ENCODE measurements around the gene C2CD4D. TPM values are rescaled to one million over a fixed set of nuclear protein-coding genes. Genes with fewer than 3 reads are reported as not detected.

Gene C2CD4D
- total RNA-seq, 1 experiment from 2014 or later: 1.4 TPM

- TF ChIP-seq EZH2 (IDR thresholded peaks at IDR 0.05; ENCODE audit: low read depth) (no peak), CTCF (conservative IDR thresholded peaks at IDR 0.05) (no peak)
- Histone ChIP-seq H3K27ac (no peak overlapping the region), H3K4me1 (replicated peaks; ENCODE audit: insufficient read depth) (no peaks in the 10 kb centered on the region), H3K79me2 (ENCODE audit: low read depth) (no peaks in the 10 kb centered on the region), H3F3A (ENCODE audit: insufficient read depth, low read depth) (no peaks in the 10 kb centered on the region), H3K9me3 (ENCODE audit: insufficient read depth, low read depth) (no peaks in the 10 kb centered on the region), H3K4me3 (no peak overlapping the region), H2AFZ (no peak overlapping the region), H3K27me3 (ENCODE audit: insufficient read depth, low read depth) (peaks cover 3% of the 10 kb centered on the region; the same call in 1 of the 2 replicates), H3K36me3 (ENCODE audit: low read depth) (no peaks in the 10 kb centered on the region), H3K9me2 (ENCODE audit: insufficient read depth) (no peaks in the 10 kb centered on the region), H3K4me2 (no peak overlapping the region), H4K20me1 (ENCODE audit: insufficient read depth) (no peaks in the 10 kb centered on the region)
- intact Hi-C loops (cut with micrococcal nuclease; ENCODE audit: unreplicated experiment): no loop called here
- ChIA-PET POLR2A (ENCODE audit: unreplicated experiment) (interaction anchor here (0.6 kb wide), 1 partner anchor 372 kb away, joined by 9 read pairs; no protein-coding TSS in a partner anchor), CTCF (no interaction called here)
- no peak for DNase-seq
- BruUV-seq (replicated peaks): no TSS peak
Observed at GRCh38 chr1:151809290-151809984, 30.2 kb downstream of the C2CD4D start.

- Histone ChIP-seq H3K4me3 (no peak overlapping the region), H3K9me3 (ENCODE audit: insufficient read depth, low read depth) (no peaks in the 10 kb centered on the region), H3K9me2 (ENCODE audit: insufficient read depth) (no peaks in the 10 kb centered on the region), H2AFZ (no peak overlapping the region), H3K4me2 (no peak overlapping the region), H3F3A (ENCODE audit: insufficient read depth, low read depth) (no peaks in the 10 kb centered on the region), H3K36me3 (ENCODE audit: low read depth) (no peaks in the 10 kb centered on the region), H3K27ac (no peak overlapping the region), H4K20me1 (ENCODE audit: insufficient read depth) (no peaks in the 10 kb centered on the region), H3K79me2 (ENCODE audit: low read depth) (no peaks in the 10 kb centered on the region), H3K4me1 (replicated peaks; ENCODE audit: insufficient read depth) (no peaks in the 10 kb centered on the region), H3K27me3 (ENCODE audit: insufficient read depth, low read depth) (peaks cover 3% of the 10 kb centered on the region; the same call in 1 of the 2 replicates)
- DNase-seq: no peak
- TF ChIP-seq EZH2 (IDR thresholded peaks at IDR 0.05; ENCODE audit: low read depth) (no peak), CTCF (conservative IDR thresholded peaks at IDR 0.05) (no peak)
- ChIA-PET CTCF (no interaction called here), POLR2A (ENCODE audit: unreplicated experiment) (interaction anchor here (0.6 kb wide), 1 partner anchor 13 kb away, joined by 3 read pairs; no protein-coding TSS in a partner anchor)
- BruUV-seq (replicated peaks): no TSS peak
- intact Hi-C loops (cut with micrococcal nuclease; ENCODE audit: unreplicated experiment): no loop called here
Observed at GRCh38 chr1:151807766-151808165, 31.9 kb downstream of the C2CD4D start.

GRCh38 chr1:151807131-151807530, 32.5 kb downstream of the C2CD4D start:
- H3K79me2 ChIP-seq (ENCODE audit: low read depth): no peaks in the 10 kb centered on the region
- no TSS peak for BruUV-seq (replicated peaks)
- no peaks in the 10 kb centered on the region for H3K9me3 ChIP-seq (ENCODE audit: insufficient read depth, low read depth)
- no peaks in the 10 kb centered on the region for H3K36me3 ChIP-seq (ENCODE audit: low read depth)
- H3K9me2 ChIP-seq (ENCODE audit: insufficient read depth): no peaks in the 10 kb centered on the region
- CTCF ChIA-PET: no interaction called here
- H4K20me1 ChIP-seq (ENCODE audit: insufficient read depth): no peaks in the 10 kb centered on the region
- intact Hi-C loops (cut with micrococcal nuclease; ENCODE audit: unreplicated experiment): no loop called here
- no peak overlapping the region for H3K27ac ChIP-seq
- peaks cover 3% of the 10 kb centered on the region; the same call in 1 of the 2 replicates for H3K27me3 ChIP-seq (ENCODE audit: insufficient read depth, low read depth)
- H3F3A ChIP-seq (ENCODE audit: insufficient read depth, low read depth): no peaks in the 10 kb centered on the region
- H3K4me3 ChIP-seq: no peak overlapping the region
- no peak for DNase-seq
- H2AFZ ChIP-seq: no peak overlapping the region
- H3K4me2 ChIP-seq: no peak overlapping the region
- POLR2A ChIA-PET (ENCODE audit: unreplicated experiment): no interaction called here
- TF ChIP-seq EZH2 (IDR thresholded peaks at IDR 0.05; ENCODE audit: low read depth): no peak
- TF ChIP-seq CTCF (conservative IDR thresholded peaks at IDR 0.05): no peak
- no peaks in the 10 kb centered on the region for H3K4me1 ChIP-seq (replicated peaks; ENCODE audit: insufficient read depth)
